ENCODE results near the gene TTC19. TPM values are rescaled to one million over a fixed set of nuclear protein-coding genes. Genes with fewer than 3 reads are reported as not detected.

The TTC19 gene, protein sequence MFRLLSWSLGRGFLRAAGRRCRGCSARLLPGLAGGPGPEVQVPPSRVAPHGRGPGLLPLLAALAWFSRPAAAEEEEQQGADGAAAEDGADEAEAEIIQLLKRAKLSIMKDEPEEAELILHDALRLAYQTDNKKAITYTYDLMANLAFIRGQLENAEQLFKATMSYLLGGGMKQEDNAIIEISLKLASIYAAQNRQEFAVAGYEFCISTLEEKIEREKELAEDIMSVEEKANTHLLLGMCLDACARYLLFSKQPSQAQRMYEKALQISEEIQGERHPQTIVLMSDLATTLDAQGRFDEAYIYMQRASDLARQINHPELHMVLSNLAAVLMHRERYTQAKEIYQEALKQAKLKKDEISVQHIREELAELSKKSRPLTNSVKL
- 20.4 TPM for total RNA-seq

DNA sequence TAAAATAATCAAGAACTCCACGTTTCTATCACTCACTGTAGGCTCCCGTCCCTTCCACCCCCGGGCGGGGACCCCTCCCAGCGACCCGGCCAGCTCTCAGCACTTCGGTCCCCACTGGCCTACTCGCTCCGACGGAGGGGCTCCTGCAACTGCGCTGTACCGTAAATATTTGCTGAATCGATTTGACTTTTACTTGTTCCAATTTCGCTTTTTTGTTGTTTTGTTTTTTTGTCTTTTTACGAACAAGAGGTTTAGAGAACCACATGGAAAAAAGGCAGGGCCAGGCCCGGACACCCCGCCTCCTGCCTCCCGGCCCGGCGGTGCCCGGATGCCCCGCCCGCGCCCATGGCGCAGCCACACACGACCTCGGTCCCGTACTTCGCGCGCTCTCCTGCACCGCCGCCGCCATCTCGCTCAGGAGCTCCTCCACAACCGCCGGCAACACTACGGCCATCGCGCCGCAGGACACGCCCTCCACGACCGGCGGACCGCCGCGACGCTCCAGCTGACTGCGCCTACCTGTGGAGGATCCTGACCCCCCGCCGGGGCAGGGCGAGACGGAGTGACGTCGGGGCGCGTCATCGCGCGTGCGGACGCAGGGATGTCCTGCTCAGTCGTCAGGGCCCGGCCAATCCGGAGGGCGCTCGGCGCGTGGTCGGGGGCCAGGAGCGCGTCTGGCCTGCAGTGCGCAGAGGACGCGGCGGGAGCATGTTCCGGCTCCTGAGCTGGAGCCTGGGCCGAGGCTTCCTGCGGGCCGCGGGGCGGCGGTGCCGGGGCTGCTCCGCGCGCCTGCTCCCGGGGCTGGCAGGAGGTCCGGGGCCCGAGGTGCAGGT lies at the start of gene TTC19, which contains the start of gene ZSWIM7:
Gene TTC19 (plus strand): TSS at position 684 of the 833 bp plus-strand sequence. CDS start 25 bp downstream, at position 709.
Gene ZSWIM7 (minus strand): TSS at position 564 of the 833 bp plus-strand sequence. CDS start 110 bp downstream, at position 454.
- ATAC-seq: peak; percentile 98

DNA sequence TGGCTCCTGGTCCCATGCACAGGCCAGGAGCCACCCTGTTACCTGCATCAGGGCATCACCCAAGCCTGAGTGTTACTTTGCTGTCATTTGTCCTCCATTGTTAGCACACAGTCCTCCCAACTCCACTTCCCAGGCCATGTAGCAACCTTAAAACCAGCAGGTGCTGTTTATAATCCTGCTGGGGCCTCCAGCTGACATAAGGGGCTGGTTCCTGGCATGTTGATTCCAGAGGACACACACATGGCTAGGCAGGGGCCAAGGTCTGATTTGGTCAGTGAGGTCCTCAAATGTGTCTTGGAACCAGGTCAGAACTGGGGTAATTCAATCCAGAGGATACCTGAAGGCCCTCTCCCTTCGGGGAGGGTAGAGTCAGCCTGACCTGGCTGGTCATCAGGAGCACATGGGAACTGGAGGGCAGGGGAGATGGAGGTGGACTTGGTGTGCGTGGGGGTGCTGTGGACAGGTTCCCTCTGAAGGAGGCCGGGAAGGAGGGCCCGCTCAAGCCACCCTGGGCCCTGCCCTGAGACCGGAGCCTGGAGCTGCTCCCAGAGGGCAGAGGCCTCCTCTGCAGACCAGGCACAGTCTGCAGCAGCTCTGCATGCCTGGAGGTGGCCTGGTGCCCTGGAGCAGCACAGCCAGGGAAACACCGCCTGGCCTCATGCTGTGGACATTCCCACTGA lies 48.1 kb upstream of the TTC19 start:
- ATAC-seq: no peak

- no peak for ATAC-seq
These were observed 47.5 kb upstream of the TTC19 start for GRCh38 chr17:15952048-15952532.

GRCh38 chr17:15952916-15953790 lies 46.5 kb upstream of the TTC19 start:
- no peak for ATAC-seq

- ATAC-seq: peak; percentile 37
These were observed 45.4 kb upstream of the TTC19 start for GRCh38 chr17:15954222-15954621.

GRCh38 chr17:15955793-15956541 lies 43.7 kb upstream of the TTC19 start:
- no peak for ATAC-seq

GRCh38 chr17:15957206-15957605 lies 42.4 kb upstream of the TTC19 start:
- ATAC-seq: no peak

DNA sequence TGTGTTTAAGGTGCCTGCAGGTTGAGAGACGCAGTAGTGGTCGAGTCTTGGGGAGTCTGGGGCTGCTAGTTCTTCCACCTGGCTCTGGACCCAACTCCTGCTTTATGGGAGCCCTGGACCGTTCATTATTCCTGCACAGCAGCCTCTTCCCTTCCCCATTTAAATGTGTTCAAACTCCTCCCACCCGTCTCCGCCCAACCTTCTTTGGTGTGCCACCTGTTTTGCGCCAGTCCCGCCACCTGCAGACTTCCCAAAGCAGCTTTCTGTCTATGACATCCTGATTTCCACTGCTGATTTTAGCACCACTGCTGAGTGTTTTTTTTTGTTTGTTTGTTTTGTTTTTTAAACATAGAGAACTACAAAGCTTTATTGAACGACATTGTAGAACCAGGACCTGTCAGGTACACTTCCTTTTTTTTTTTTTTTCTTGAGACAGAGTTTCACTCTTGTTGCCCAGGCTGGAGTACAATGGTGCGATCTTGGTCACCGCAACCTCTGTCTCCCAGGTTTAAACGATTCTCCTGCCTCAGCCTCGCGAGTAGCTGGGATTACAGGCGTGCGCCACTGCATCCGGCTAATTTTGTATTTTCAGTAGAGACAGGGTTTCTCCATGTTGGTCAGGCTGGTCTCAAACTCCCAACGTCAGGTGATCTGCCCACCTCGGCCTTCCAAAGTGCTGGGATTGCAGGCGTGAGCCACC lies 41.9 kb upstream of the TTC19 start:
- ATAC-seq: no peak

GRCh38 chr17:15958484-15958854 lies 41.2 kb upstream of the TTC19 start:
- no peak for ATAC-seq

DNA sequence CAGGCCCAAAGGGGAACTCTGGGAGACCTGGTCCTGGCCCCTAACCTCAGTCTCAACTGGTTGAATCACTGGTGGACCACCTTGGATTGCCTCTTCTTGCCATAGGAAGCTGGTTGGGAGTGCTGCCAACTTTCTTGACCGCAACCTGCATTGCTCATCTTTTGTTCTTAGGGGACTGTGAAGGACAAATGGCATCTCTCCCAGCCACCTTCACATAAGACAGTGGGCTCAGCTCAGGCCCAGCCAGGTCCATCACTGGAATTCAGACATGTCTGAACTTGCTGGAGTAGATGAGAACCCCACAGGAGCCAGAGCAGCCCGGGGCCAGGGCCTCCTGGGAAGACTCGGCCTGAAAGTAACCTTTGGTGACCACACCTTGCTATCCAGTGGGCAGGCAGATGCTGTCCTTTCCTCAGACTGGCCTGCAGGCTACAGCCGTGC lies 35.9 kb upstream of the TTC19 start:
- ATAC-seq: peak; percentile 19

DNA sequence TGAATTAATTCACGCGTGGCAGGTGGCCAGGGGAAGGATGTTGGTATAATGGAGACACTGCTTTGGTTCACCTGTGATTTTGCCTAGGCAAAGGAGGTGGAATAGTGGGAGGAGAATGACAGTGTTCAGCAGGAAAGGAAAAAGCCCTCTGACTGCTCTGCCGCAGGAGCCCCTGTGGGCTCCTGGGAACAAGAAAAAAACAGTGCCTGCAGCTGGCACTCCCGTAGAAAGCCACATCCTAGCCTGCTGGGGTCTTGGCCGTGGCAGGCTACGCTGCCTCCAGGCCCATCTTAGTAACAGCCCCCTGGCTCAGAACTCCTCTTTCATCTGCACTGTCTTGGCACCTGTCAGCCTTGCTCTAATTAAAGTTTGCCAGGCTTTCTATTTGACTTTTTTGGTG lies 34.1 kb upstream of the TTC19 start:
- no peak for ATAC-seq

- ATAC-seq: peak; percentile 49
These were observed 33.3 kb upstream of the TTC19 start for GRCh38 chr17:15966183-15966878.

DNA sequence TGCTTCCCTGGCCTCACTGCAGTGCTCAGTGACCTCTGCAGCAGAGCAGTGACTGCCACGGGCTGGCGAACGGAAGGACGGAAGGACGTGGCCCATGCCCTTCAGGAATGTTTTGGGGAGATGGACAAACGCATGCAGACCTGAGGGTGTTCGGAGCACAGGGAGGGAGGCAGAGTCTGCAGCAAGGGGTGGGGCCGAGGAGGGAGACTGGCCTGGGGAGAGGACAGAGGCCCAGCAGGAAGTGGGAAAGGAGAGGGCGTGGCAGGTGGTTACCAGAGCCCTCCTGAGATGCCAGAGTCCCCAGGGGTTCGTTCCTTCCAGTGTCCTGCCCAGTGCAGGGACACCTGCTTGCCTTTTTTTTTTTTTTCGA lies 32.8 kb upstream of the TTC19 start:
- peak; percentile 41 for ATAC-seq

DNA sequence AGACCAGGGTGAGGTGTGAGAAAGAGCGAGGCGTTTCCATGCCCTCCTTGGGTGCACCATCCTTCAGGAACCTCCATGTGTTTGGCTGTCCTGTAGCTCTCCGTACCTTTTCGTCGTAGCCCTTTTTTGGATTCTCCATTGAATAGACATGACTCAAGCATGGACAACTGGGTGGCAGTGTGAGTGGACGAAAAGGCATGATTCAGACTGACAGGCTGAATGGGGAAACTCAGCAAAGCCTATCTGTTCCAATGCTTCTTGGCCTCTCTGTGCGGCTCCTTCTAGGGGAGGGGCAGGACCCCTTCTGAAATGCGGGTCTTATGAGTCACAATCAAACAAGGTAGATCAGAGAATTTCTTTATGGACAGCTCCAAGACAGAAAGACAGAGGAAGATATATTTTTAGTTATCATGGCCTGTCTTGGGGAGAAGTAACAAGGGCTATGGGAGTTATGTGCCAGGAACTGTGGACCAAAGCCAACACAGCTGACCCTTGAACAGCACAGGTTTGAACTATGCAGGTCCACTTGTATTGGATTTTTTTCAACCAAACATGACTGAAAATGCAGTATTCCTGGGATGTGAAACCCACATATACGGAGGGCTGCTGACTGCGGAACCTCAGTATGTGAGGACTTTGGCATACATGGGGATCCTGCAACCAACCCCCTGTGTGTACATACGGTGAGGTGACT lies 31.8 kb upstream of the TTC19 start:
- peak; percentile 51 for ATAC-seq

DNA sequence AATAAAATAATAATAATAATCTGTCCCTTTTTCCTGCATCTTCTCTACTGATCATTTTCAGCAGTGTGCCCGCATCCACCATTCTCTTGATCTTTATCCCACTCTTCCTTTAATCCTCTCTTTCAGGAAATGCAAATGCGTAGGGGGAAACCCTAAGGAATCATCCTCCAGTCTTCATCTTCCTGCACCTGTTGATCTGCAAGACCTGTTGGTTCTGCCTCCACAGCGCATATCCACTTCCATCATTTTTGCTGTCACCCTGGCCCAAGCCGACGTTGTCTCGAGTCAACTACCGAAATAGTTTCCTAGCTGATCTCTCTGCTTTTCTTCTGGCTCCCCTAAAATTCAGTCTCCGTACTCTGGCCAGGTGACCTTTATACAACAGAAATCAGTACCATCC lies 30.2 kb upstream of the TTC19 start:
- ATAC-seq: no peak

DNA sequence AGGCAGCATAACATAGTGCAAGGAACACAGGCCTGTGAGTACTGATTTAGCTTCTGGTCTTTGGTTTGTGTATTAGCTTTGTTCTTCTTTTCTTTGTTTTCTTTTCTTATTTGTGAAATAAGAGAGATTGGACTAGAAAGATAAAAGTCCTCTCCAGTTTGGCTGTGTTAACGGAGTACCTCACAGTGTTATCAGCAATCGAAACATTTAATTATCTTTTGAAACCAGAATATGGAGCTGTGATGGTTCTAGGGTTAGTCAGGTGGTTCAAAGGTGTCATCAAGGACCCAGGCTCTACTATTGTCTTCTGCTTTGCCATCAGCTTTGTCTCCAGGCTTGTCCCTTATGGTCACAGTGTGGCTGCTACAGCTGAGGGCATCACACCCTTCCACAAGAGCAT lies 29.1 kb upstream of the TTC19 start:
- ATAC-seq: no peak

GRCh38 chr17:15971098-15971678 lies 28.4 kb upstream of the TTC19 start:
- ATAC-seq: peak; percentile 42

DNA sequence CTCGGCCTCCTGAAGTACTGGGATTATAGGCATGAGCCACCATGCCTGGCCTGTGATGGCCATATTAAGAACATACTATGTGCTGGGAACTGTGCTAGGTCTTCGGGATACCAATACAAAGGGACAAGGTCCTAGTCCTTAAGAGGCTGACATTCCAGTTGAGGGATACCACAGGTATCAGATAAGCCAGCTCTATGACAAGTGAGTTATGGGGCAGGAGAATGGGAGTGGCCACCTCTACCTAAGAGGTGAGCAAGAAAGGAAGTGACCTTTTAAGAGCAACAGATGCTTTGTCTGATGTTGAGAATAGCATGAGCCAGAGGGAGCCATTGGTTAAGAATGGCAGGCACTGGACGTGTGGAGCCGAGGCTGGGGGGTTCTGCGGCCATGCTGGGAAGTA lies 27.7 kb upstream of the TTC19 start:
- ATAC-seq: no peak

GRCh38 chr17:15972497-15972951 lies 27.1 kb upstream of the TTC19 start:
- no peak for ATAC-seq

All from esophagus mucosa (tissue), 1 donor.